HG03520 (cell line): ENCODE data around the gene NPTX2.

Experiments
- ATAC-seq: cut with Tn5 transposase; IDR thresholded peaks from one replicate; pipeline ENCODE4 v1.9.1; 2021; ENCODE audit warnings: mild to moderate bottlenecking, moderate library complexity; ENCODE audit not compliant: unreplicated experiment

Gene NPTX2

GRCh38 chr7:98653601-98654310 is 36.7 kb downstream of the NPTX2 start:
- no peak for ATAC-seq

- no peak for ATAC-seq
Measured at GRCh38 chr7:98654524-98655272, 37.6 kb downstream of the NPTX2 start.

DNA sequence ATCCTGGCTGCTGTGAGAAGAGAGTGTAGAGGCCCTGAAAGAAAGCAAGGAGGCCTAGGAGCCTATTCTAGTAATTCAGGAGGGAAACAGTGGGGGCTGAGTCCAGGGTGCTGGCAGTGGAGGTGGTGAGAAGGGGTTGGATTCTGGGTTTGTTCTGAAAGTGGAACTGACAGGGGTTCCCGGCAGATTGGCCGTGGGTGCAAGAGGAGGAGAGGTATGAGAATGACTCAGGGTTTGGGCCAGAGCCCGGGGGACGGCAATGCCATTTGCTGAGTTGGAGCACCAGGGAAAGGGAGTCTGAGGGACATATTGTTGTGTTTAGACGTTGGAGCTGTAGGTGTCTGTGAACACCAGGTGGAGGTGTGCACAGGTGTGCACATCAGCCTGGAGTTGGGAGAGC is 38.5 kb downstream of the NPTX2 start:
- no peak for ATAC-seq

- no peak for ATAC-seq
Measured at GRCh38 chr7:98656899-98657298, 39.8 kb downstream of the NPTX2 start.

- ATAC-seq: no peak
Measured at GRCh38 chr7:98657736-98658135, 40.7 kb downstream of the NPTX2 start.

DNA sequence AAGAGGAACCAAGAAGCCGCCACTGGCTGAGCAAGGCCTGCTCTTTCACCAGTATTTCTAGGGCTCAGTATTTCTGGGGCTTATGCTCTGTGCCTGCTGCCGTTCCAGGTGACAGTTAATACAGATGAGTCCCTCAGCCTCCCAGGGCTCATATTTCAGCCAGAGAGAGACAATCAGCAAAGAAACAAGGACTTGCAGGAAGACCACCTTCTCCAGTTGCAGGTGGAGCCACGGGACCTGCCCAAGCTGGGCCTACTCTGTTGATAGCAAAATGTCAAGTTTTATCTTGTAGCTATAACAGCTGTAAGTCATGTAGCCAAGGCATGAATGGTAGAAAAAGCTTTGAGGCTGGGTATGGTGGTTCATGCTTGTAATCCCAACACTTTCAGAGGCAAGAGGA is 42.7 kb downstream of the NPTX2 start:
- no peak for ATAC-seq

DNA sequence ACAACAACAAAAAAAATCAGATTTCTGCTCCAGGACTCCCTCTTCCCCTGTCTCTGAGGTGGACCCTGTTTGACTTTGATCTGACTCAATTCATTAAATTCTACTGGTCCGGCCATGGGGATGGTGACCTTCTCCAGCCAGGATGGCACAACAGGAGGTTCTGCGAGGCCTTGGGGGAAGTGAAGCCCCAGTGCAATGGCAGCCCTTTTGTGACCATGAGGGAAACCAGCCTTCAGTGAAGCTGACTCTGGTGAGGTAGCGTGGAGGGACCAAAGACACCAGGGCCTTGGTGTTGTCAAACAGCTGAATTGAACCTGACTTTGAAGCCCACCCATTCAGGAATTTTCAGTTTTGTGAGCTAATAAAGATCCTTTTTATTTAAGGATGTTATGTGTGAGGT is 44.5 kb downstream of the NPTX2 start:
- ATAC-seq: no peak

GRCh38 chr7:98662289-98662688 is 45.2 kb downstream of the NPTX2 start:
- no peak for ATAC-seq

GRCh38 chr7:98664882-98665281 is 47.8 kb downstream of the NPTX2 start:
- no peak for ATAC-seq

- ATAC-seq: no peak
Measured at GRCh38 chr7:98668255-98668654, 51.2 kb downstream of the NPTX2 start.

- no peak for ATAC-seq
Measured at GRCh38 chr7:98669329-98670000, 52.4 kb downstream of the NPTX2 start.

GRCh38 chr7:98670186-98670585 is 53.1 kb downstream of the NPTX2 start:
- ATAC-seq: no peak

DNA sequence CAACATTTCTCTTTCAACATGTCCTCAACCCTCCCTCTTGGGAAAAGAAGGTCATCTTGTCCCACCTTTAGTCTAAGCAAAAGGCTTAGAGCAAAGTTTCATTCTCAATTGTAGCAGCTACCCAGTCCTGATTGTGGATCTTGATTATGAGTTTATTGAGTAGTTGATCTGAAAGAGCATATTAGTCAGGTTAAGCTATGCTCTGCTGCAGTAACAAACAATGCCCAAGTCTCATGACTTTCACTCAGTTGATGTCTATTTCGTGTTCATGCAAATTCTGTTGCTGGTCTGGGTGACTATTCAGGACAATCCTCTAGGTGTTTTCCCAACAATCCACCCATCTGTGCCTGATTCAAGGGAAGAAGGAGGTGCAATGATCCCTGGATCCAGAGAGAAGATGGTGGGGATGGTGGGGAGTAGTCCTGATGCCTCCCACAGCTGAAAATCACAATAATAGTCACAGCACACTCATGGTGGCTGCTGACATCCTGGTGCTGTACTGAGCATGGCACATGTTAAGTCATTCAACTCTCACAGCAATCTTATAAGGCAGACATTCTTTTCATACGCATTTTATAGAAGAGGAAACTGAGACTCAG is 54.7 kb downstream of the NPTX2 start:
- no peak for ATAC-seq

GRCh38 chr7:98674461-98674860 is 57.4 kb downstream of the NPTX2 start:
- no peak for ATAC-seq

DNA sequence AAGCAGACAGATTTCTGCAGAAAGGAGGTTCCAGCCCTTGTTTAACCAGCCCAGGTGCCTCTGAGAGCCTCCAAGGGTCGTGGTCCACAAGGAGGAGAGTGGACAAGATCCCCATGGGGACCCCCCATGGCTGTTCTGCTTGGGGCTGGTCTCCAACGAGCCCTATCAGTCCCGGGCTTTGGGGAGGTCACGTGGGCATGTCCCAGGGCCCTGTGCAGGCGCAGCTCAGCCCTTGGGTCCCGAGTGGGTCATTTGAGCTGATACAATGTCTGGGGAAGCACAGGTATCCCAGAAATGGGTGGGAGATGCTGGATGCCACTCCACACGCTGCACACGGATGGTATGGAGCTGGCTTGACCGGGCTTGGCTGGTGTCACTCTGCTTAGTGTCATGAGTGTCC is 57.8 kb downstream of the NPTX2 start:
- no peak for ATAC-seq

DNA sequence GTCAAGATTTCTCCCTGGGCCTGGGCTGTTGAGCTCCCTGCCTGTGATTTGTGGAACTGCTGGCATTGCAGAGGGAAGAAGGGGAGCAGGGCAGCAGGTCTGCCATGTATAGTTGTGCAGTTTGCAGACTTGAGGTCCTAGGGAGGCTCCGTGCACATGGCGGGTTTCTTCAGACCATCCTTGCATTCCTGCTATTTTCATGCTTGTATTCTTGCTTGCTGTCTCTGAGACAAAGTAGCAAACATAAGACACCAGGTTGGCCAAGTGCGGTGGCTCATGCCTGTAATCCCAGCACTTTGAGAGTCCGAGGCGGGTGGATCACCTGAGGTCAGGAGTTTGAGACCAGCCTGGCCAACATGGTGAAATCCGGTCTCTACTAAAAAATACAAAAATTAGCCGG is 61.1 kb downstream of the NPTX2 start:
- no peak for ATAC-seq
